HepG2 (cell line): ENCODE data around the gene ANKRD13D. TPM values are rescaled to one million over a fixed set of nuclear protein-coding genes. Genes with fewer than 3 reads are reported as not detected.
A peak's percentile ranks its signal among the peaks of the same experiment; 100 is the strongest.

ENCODE experiments used
- ARNT2 ChIP-seq: sonication (generic); formaldehyde crosslinking; IDR thresholded peaks from 2 replicates; pipeline ENCODE4 v1.8.0; 2022; ENCODE audit warnings: mild to moderate bottlenecking, low read depth, missing genetic modification reagents, moderate library complexity
- MYPOP ChIP-seq: sonication (generic); formaldehyde crosslinking; IDR thresholded peaks from 2 replicates; pipeline ENCODE4 v1.8.1; 2023; ENCODE audit warnings: mild to moderate bottlenecking, moderate library complexity, missing genetic modification reagents
- SNAPC2 ChIP-seq: sonication (generic); formaldehyde crosslinking; IDR thresholded peaks from 2 replicates; pipeline ENCODE4 v1.8.1; 2022; ENCODE audit warnings: mild to moderate bottlenecking, missing genetic modification reagents
- ZNF34 ChIP-seq: sonication (generic); formaldehyde crosslinking; IDR thresholded peaks from 2 replicates; pipeline ENCODE4 v1.4.0; 2020; ENCODE audit warnings: mild to moderate bottlenecking, missing genetic modification reagents, borderline replicate concordance
- ZNF382 ChIP-seq: sonication (generic); formaldehyde crosslinking; IDR thresholded peaks from 2 replicates; pipeline ENCODE4 v1.5.0; 2020; ENCODE audit warnings: missing genetic modification reagents, mild to moderate bottlenecking, borderline replicate concordance
- ZNF552 ChIP-seq: sonication (generic); formaldehyde crosslinking; IDR thresholded peaks from 2 replicates; pipeline ENCODE4 v1.9.0; 2022; ENCODE audit warnings: missing genetic modification reagents, mild to moderate bottlenecking, borderline replicate concordance
- ZNF562 ChIP-seq: sonication (generic); formaldehyde crosslinking; IDR thresholded peaks from 2 replicates; pipeline ENCODE4 v1.8.0; 2022; ENCODE audit warnings: missing genetic modification reagents, borderline replicate concordance
- ZNF572 ChIP-seq: sonication (generic); formaldehyde crosslinking; IDR thresholded peaks from 2 replicates; pipeline ENCODE4 v1.5.1; 2020; ENCODE audit warnings: mild to moderate bottlenecking, missing genetic modification reagents
- ZNF646 ChIP-seq: sonication (generic); formaldehyde crosslinking; IDR thresholded peaks from 2 replicates; pipeline ENCODE4 v1.9.0; 2021; ENCODE audit warnings: mild to moderate bottlenecking, missing genetic modification reagents
- ZNF781 ChIP-seq: sonication (generic); formaldehyde crosslinking; IDR thresholded peaks from 2 replicates; pipeline ENCODE4 v1.5.1; 2020; ENCODE audit warnings: borderline replicate concordance, mild to moderate bottlenecking, missing genetic modification reagents; ENCODE audit errors: not compliant biosample characterization
- polyA plus RNA-seq, 8 experiments: library from polyadenylated mRNA; depleted of rRNA in 3 of 8; stranded (reverse) in 7 of 8; unstranded in 1 of 8; fragments of >200 nt; fragmentation: Illumina TruSeq in 4 of 8; extraction: Trizol in 4 of 8; gene quantifications; 2 replicates each; pipeline versions ENCODE4 v1.2.1 to v1.2.3, GENCODE V29; 2011 to 2016; ENCODE audit warnings: low read depth in 4 of 8, missing spikeins in 1 of 8, mixed read lengths in 1 of 8; ENCODE audit not compliant: insufficient read depth in 1 of 8
- total RNA-seq, 5 experiments: library from RNA; depleted of rRNA; stranded (reverse); fragments of >200 nt; fragmentation: Illumina TruSeq; extraction: Trizol; gene quantifications; 2 replicates each; pipeline ENCODE4 v1.2.3, GENCODE V29; 2016; ENCODE audit warnings: low read depth in 1 of 5
- TF ChIP-seq, protein P1 (sequence below): sonication (generic); formaldehyde crosslinking; IDR thresholded peaks from 2 replicates; pipeline ENCODE4 v1.5.1; 2020; ENCODE audit warnings: mild to moderate bottlenecking, missing genetic modification reagents, moderate library complexity
- TF ChIP-seq, protein P2 (sequence below): sonication (generic); formaldehyde crosslinking; IDR thresholded peaks from 2 replicates; pipeline ENCODE4 v1.8.1; 2023; ENCODE audit warnings: missing genetic modification reagents, mild to moderate bottlenecking, borderline replicate concordance
- TF ChIP-seq, protein P3 (sequence below): sonication (generic); formaldehyde crosslinking; IDR thresholded peaks from 2 replicates; pipeline ENCODE4 v1.4.0; 2020; ENCODE audit warnings: missing genetic modification reagents

The ANKRD13D gene
- total and polyA plus RNA-seq, 2 of the 13 experiments (the other 11 are each of a cell fraction or from before 2014, with no cell fraction given) = 18.6 to 27.3 TPM

GRCh38 chr11:67288452-67289225 lies 464 bp upstream of the ANKRD13D start (continued):
- TF ChIP-seq, protein P1, sequence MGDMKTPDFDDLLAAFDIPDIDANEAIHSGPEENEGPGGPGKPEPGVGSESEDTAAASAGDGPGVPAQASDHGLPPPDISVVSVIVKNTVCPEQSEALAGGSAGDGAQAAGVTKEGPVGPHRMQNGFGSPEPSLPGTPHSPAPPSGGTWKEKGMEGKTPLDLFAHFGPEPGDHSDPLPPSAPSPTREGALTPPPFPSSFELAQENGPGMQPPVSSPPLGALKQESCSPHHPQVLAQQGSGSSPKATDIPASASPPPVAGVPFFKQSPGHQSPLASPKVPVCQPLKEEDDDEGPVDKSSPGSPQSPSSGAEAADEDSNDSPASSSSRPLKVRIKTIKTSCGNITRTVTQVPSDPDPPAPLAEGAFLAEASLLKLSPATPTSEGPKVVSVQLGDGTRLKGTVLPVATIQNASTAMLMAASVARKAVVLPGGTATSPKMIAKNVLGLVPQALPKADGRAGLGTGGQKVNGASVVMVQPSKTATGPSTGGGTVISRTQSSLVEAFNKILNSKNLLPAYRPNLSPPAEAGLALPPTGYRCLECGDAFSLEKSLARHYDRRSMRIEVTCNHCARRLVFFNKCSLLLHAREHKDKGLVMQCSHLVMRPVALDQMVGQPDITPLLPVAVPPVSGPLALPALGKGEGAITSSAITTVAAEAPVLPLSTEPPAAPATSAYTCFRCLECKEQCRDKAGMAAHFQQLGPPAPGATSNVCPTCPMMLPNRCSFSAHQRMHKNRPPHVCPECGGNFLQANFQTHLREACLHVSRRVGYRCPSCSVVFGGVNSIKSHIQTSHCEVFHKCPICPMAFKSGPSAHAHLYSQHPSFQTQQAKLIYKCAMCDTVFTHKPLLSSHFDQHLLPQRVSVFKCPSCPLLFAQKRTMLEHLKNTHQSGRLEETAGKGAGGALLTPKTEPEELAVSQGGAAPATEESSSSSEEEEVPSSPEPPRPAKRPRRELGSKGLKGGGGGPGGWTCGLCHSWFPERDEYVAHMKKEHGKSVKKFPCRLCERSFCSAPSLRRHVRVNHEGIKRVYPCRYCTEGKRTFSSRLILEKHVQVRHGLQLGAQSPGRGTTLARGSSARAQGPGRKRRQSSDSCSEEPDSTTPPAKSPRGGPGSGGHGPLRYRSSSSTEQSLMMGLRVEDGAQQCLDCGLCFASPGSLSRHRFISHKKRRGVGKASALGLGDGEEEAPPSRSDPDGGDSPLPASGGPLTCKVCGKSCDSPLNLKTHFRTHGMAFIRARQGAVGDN = peak; percentile 99
- peak; percentile 46; the same call in 1 of the 2 replicates for TF ChIP-seq SNAPC2 (CRISPR knock-in tag)
- 0 out of 2 replicates have a peak, but pooled peaks have one; percentile 59 for TF ChIP-seq ZNF572
- TF ChIP-seq MYPOP (CRISPR knock-in tag) = 0 out of 2 replicates have a peak, but pooled peaks have one; percentile 15
- TF ChIP-seq, protein P2, sequence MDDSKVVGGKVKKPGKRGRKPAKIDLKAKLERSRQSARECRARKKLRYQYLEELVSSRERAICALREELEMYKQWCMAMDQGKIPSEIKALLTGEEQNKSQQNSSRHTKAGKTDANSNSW (CRISPR knock-in tag) = no peak
- TF ChIP-seq, protein P3, sequence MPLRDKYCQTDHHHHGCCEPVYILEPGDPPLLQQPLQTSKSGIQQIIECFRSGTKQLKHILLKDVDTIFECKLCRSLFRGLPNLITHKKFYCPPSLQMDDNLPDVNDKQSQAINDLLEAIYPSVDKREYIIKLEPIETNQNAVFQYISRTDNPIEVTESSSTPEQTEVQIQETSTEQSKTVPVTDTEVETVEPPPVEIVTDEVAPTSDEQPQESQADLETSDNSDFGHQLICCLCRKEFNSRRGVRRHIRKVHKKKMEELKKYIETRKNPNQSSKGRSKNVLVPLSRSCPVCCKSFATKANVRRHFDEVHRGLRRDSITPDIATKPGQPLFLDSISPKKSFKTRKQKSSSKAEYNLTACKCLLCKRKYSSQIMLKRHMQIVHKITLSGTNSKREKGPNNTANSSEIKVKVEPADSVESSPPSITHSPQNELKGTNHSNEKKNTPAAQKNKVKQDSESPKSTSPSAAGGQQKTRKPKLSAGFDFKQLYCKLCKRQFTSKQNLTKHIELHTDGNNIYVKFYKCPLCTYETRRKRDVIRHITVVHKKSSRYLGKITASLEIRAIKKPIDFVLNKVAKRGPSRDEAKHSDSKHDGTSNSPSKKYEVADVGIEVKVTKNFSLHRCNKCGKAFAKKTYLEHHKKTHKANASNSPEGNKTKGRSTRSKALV = peak; percentile 88
- 0 out of 2 replicates have a peak, but pooled peaks have one; percentile 22 for TF ChIP-seq ZNF552 (CRISPR knock-in tag)
- TF ChIP-seq ZNF646 (CRISPR knock-in tag) = no peak
- TF ChIP-seq ZNF34 (CRISPR knock-in tag) = peak; percentile 88; the same call in 1 of the 2 replicates
- no peak for TF ChIP-seq ZNF562 (CRISPR knock-in tag)
- TF ChIP-seq ZNF382 = no peak
- peak; percentile 75; the same call in 1 of the 2 replicates for TF ChIP-seq ARNT2 (CRISPR knock-in tag)
- TF ChIP-seq ZNF781 (CRISPR knock-in tag) = no peak
